Medulla oblongata (tissue), 1 donor: ENCODE results near the gene MYO15B.
"Not testable (repeated sequence)": the region's sequence is repeated elsewhere in the genome, so short reads cannot be mapped to it uniquely, and the experiment has no call there.

ENCODE experiments used
- DNase-seq: peaks from one replicate; pipeline ENCODE4 v3.0.0-alpha.2; 2015; ENCODE audit errors: extremely low spot score

Gene MYO15B

GRCh38 chr17:75575728-75576127, 11.9 kb upstream of the MYO15B start:
- DNase-seq: no peak

- DNase-seq: no peak
Observed at GRCh38 chr17:75576661-75577060, 10.9 kb upstream of the MYO15B start.

GRCh38 chr17:75581121-75581725, 6.4 kb upstream of the MYO15B start:
- not testable (repeated sequence) for DNase-seq

GRCh38 chr17:75583197-75583596, 4.4 kb upstream of the MYO15B start:
- not testable (repeated sequence) for DNase-seq

GRCh38 chr17:75584849-75585175, 2.8 kb upstream of the MYO15B start:
- no peak for DNase-seq

- peak; percentile 14 for DNase-seq
Observed at GRCh38 chr17:75588596-75589011, 1.0 kb downstream of the MYO15B start.

- peak; percentile 91 for DNase-seq
Observed at GRCh38 chr17:75589012-75589918, 1.7 kb downstream of the MYO15B start.

- DNase-seq: no peak
Observed at GRCh38 chr17:75589919-75590303, 2.3 kb downstream of the MYO15B start.

GRCh38 chr17:75590314-75590761, 2.7 kb downstream of the MYO15B start:
- no peak for DNase-seq

GRCh38 chr17:75590849-75591721, 3.5 kb downstream of the MYO15B start:
- no peak for DNase-seq

- DNase-seq: no peak
Observed at GRCh38 chr17:75591722-75592302, 4.2 kb downstream of the MYO15B start.

GRCh38 chr17:75592348-75593020, 4.9 kb downstream of the MYO15B start:
- DNase-seq: no peak

- DNase-seq: not testable (repeated sequence)
Observed at GRCh38 chr17:75593430-75593829, 5.8 kb downstream of the MYO15B start.

GRCh38 chr17:75594499-75595283, 7.1 kb downstream of the MYO15B start:
- no peak for DNase-seq

- DNase-seq: no peak
Observed at GRCh38 chr17:75595284-75595919, 7.8 kb downstream of the MYO15B start.

- DNase-seq: no peak
Observed at GRCh38 chr17:75595920-75596313, 8.3 kb downstream of the MYO15B start.

GRCh38 chr17:75596320-75597087, 8.9 kb downstream of the MYO15B start:
- DNase-seq: no peak

GRCh38 chr17:75601057-75601987, 13.7 kb downstream of the MYO15B start:
- DNase-seq: peak; percentile 21
